ENCODE results near the gene INTS3.
"Not testable (repeated sequence)": the region's sequence is repeated elsewhere in the genome, so short reads cannot be mapped to it uniquely, and the experiment has no call there.

INTS3 gene

DNA sequence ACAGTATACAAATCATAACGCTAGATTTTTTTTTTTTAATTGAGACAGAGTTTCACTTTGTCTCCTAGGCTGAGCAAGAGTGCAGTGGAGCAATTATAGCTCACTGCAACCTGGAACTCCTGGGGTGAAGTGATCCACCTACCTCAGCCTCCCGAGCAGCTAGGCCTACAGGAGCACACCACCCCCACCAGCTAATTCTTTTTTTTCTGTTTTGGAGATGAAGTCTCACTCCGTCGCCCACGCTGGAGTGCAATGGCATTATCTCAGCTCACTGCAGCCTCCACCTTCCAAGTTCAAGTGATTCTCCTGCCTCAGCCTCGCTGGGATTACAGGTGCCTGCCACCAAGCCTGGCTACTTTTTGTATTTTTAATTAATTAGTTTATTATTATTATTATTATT is 28.1 kb upstream of the INTS3 start:
- Histone ChIP-seq H4K20me1 (ENCODE audit: insufficient read depth) (no peaks in the 10 kb centered on the region), H3K27ac (no peak overlapping the region), H3K4me2 (no peak overlapping the region), H3K4me3 (IDR thresholded peaks at IDR 0.05; ENCODE audit: insufficient read depth, low read depth, low read length) (no peak overlapping the region), H3K79me2 (ENCODE audit: insufficient read depth, low read depth) (no peaks in the 10 kb centered on the region), H3K9ac (no peak overlapping the region), H3K27me3 (ENCODE audit: insufficient read depth, low read depth) (no peaks in the 10 kb centered on the region), H3K4me1 (ENCODE audit: low read depth, poor library complexity, severe bottlenecking) (no peaks in the 10 kb centered on the region), H3K36me3 (ENCODE audit: insufficient read depth) (no peaks in the 10 kb centered on the region), H2AFZ (ENCODE audit: low read depth) (no peak overlapping the region)
- TF ChIP-seq, protein P1, sequence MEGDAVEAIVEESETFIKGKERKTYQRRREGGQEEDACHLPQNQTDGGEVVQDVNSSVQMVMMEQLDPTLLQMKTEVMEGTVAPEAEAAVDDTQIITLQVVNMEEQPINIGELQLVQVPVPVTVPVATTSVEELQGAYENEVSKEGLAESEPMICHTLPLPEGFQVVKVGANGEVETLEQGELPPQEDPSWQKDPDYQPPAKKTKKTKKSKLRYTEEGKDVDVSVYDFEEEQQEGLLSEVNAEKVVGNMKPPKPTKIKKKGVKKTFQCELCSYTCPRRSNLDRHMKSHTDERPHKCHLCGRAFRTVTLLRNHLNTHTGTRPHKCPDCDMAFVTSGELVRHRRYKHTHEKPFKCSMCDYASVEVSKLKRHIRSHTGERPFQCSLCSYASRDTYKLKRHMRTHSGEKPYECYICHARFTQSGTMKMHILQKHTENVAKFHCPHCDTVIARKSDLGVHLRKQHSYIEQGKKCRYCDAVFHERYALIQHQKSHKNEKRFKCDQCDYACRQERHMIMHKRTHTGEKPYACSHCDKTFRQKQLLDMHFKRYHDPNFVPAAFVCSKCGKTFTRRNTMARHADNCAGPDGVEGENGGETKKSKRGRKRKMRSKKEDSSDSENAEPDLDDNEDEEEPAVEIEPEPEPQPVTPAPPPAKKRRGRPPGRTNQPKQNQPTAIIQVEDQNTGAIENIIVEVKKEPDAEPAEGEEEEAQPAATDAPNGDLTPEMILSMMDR (conservative IDR thresholded peaks at IDR 0.05; ENCODE audit: low read depth, low read length): no peak

DNA sequence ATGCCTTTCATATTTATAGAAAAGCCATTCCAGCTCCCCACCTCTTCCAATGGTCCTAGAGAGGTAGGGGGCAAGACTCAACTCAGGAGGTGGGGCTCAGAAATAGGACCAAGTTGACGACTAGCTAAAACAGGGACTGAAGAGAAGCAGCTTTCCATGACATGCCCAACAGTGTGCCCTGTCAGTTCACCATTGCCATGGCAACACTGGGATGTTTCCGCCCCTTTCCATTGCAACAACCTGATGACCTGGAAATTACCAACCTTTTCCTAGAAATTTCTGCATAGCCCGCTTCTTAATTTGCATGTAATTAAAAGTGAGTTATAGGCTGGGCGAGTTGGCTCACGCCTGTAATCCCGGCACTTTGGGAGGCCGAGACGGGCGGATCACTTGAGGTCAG is 22.4 kb upstream of the INTS3 start:
- Histone ChIP-seq H3K36me3 (ENCODE audit: insufficient read depth) (no peaks in the 10 kb centered on the region), H3K27me3 (ENCODE audit: insufficient read depth, low read depth) (no peaks in the 10 kb centered on the region; the same call in 1 of the 2 replicates), H2AFZ (ENCODE audit: low read depth) (no peak overlapping the region), H3K27ac (no peak overlapping the region), H4K20me1 (ENCODE audit: insufficient read depth) (no peaks in the 10 kb centered on the region), H3K4me1 (ENCODE audit: low read depth, poor library complexity, severe bottlenecking) (peaks cover 6% of the 10 kb centered on the region), H3K79me2 (ENCODE audit: insufficient read depth, low read depth) (no peaks in the 10 kb centered on the region), H3K4me2 (no peak overlapping the region), H3K9ac (no peak overlapping the region), H3K4me3 (IDR thresholded peaks at IDR 0.05; ENCODE audit: insufficient read depth, low read depth, low read length) (no peak overlapping the region)
- TF ChIP-seq, protein P1 (conservative IDR thresholded peaks at IDR 0.05; ENCODE audit: low read depth, low read length): no peak

DNA sequence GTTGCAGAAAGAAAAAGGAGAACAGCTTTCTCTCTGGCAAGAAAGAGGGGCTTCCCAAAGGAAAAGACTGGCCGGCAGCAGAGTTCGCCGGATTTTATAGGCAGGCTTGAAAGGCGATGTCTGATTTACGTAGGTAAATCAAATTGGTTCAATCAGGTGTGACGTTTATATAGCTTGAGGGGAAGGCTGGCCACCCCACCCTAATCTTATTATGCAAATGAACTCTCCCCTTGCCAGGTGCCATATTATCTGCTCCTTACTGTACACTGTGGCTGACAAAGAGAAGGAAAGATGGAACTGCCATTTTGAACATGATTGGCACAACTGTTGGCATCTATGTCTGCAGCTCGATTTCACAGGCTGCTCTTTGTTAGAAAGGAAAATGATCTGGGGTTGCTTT is 16.8 kb upstream of the INTS3 start:
- Histone ChIP-seq H3K27me3 (ENCODE audit: insufficient read depth, low read depth) (no peaks in the 10 kb centered on the region; the same call in 1 of the 2 replicates), H4K20me1 (ENCODE audit: insufficient read depth) (no peaks in the 10 kb centered on the region), H3K36me3 (ENCODE audit: insufficient read depth) (no peaks in the 10 kb centered on the region), H3K4me2 (no peak overlapping the region), H3K9ac (no peak overlapping the region), H3K4me3 (IDR thresholded peaks at IDR 0.05; ENCODE audit: insufficient read depth, low read depth, low read length) (no peak overlapping the region), H3K79me2 (ENCODE audit: insufficient read depth, low read depth) (no peaks in the 10 kb centered on the region), H2AFZ (ENCODE audit: low read depth) (no peak overlapping the region), H3K4me1 (ENCODE audit: low read depth, poor library complexity, severe bottlenecking) (peaks cover 6% of the 10 kb centered on the region), H3K27ac (no peak overlapping the region)
- TF ChIP-seq, protein P1 (conservative IDR thresholded peaks at IDR 0.05; ENCODE audit: low read depth, low read length): no peak

DNA sequence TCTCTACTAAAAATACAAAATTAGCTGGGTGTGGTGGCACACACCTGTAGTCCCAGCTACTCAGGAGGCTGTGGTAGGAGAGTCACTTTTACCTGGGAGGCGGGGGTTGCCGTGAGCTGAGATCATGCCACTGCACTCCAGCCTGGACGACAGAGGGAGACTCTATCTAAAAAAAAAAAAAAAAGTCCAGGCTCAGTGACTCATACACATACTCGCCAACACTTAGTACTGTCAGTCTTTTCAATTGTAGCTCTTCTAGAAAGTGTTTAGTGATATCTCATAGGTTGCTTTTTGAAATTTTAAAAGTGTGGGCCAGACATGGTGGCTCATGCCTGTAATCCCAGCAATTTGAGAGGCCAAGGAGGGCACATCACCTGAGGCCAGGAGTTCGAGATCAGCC is 11.6 kb upstream of the INTS3 start:
- H2AFZ ChIP-seq (ENCODE audit: low read depth); H3K4me1 ChIP-seq (ENCODE audit: low read depth, poor library complexity, severe bottlenecking); H3K36me3 ChIP-seq (ENCODE audit: insufficient read depth): not testable (repeated sequence)

DNA sequence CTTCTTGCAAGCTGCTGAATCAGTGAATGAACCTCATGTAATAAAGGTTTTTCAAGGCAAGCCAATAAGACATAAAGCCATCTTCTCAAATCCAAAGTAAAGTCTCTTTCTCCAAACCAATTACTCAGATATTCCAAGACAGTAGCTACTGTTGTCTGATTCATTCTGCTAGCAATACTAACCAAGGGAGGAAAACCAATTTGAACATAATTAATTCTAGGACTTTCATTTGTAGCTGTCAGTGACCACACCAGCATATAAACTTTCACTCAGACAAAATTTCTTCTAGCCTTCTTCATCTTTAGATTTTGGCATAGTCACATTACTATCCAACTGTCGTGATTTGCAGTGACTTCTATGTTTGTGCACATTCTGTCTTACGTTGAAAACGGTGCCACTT is 10.5 kb upstream of the INTS3 start:
- Histone ChIP-seq H2AFZ (ENCODE audit: low read depth) (no peak overlapping the region), H3K27ac (no peak overlapping the region), H3K36me3 (ENCODE audit: insufficient read depth) (no peaks in the 10 kb centered on the region), H3K27me3 (ENCODE audit: insufficient read depth, low read depth) (no peaks in the 10 kb centered on the region), H4K20me1 (ENCODE audit: insufficient read depth) (no peaks in the 10 kb centered on the region), H3K4me1 (ENCODE audit: low read depth, poor library complexity, severe bottlenecking) (no peaks in the 10 kb centered on the region), H3K4me3 (IDR thresholded peaks at IDR 0.05; ENCODE audit: insufficient read depth, low read depth, low read length) (no peak overlapping the region), H3K79me2 (ENCODE audit: insufficient read depth, low read depth) (no peaks in the 10 kb centered on the region), H3K4me2 (no peak overlapping the region), H3K9ac (no peak overlapping the region)
- TF ChIP-seq, protein P1 (conservative IDR thresholded peaks at IDR 0.05; ENCODE audit: low read depth, low read length): no peak

More for the DNA sequence above, 11.6 kb upstream of the INTS3 start:
- H3K4me2 ChIP-seq; H3K9ac ChIP-seq; H3K27me3 ChIP-seq (ENCODE audit: insufficient read depth, low read depth); H3K4me3 ChIP-seq (IDR thresholded peaks at IDR 0.05; ENCODE audit: insufficient read depth, low read depth, low read length); H4K20me1 ChIP-seq (ENCODE audit: insufficient read depth); H3K79me2 ChIP-seq (ENCODE audit: insufficient read depth, low read depth); H3K27ac ChIP-seq: not testable (repeated sequence)
